Gastrocnemius medialis (tissue), 4 donors: Measurements from ENCODE around the gene TUB. TPM values are rescaled to one million over a fixed set of nuclear protein-coding genes. Genes with fewer than 3 reads are reported as not detected.

Source experiments
- ATAC-seq, 2 donors: fragments of 150-250 bp; one replicate each; pipeline ENCODE4 v1.9.1; 2016
- DNase-seq, 2 donors: peaks; one replicate each; pipeline ENCODE4 v3.0.0-alpha.2; 2019
- H3K27ac ChIP-seq, 4 donors: fragments of 200-600 bp; sonication (generic); 1 replicate in 1 of 4; 2 replicates in 3 of 4; pipeline ENCODE4 v1.5.1; 2016 to 2018; ENCODE audit warnings: mild to moderate bottlenecking in 2 of 4, moderate library complexity in 1 of 4
- H3K27me3 ChIP-seq, 3 donors: fragments of 200-600 bp; sonication (generic) in 2 of 3; 1 replicate in 1 of 3; 2 replicates in 2 of 3; pipeline versions ENCODE4 v1.5.1 to v1.6.0; 2016 to 2019; ENCODE audit warnings: mild to moderate bottlenecking in 1 of 3, moderate library complexity in 1 of 3
- H3K36me3 ChIP-seq, 2 donors: fragments of 200-600 bp; sonication (generic) in 1 of 2; one replicate each; pipeline ENCODE4 v1.5.1; 2017 to 2018
- H3K4me1 ChIP-seq, 2 donors: fragments of 200-600 bp; sonication (generic) in 1 of 2; one replicate each; pipeline ENCODE4 v1.5.1; 2016 to 2017; ENCODE audit warnings: mild to moderate bottlenecking in 2 of 2
- H3K4me3 ChIP-seq, 4 donors: fragments of 200-600 bp; sonication (generic) in 3 of 4; 1 replicate in 1 of 4; 2 replicates in 3 of 4; pipeline ENCODE4 v1.5.1; 2016 to 2019; ENCODE audit warnings: mild to moderate bottlenecking in 2 of 4
- H3K9me3 ChIP-seq, 3 donors: fragments of 200-600 bp; sonication (generic) in 2 of 3; 1 replicate in 1 of 3; 2 replicates in 2 of 3; pipeline ENCODE4 v1.5.1; 2016 to 2019
- POLR2A ChIP-seq, 2 donors: fragments of 450-650 bp; IDR thresholded peaks; one replicate each; pipeline ENCODE4 v1.6.1; 2017; ENCODE audit warnings: antibody characterized with exemption in 2 of 2, mild to moderate bottlenecking in 2 of 2, moderate library complexity in 2 of 2
- in situ Hi-C, 4 donors: fragments of 200-750 bp; cut with MboI; loops; one replicate each; pipeline versions ENCODE4 v1.15.0 to v1.8.0; 2017; ENCODE audit warnings: low sequenced_read_pairs in 4 of 4
- intact Hi-C: fragments of 100-400 bp; cut with DNase I; formaldehyde crosslinking; loops from one replicate; pipeline ENCODE4 v1.15.1; 2023; ENCODE audit warnings: low total_unique reads
- total RNA-seq, 4 donors: library from RNA; depleted of rRNA; stranded (reverse); fragments of >200 nt; gene quantifications; one replicate each; pipeline versions ENCODE4 v1.1.0 to v1.2.3, GENCODE V29; 2016
- TF ChIP-seq, protein P1 (sequence below), 5 experiments: fragments of 450-650 bp in 3 of 5; fragments of 200-600 bp in 2 of 5; sonication (generic) in 2 of 5; IDR thresholded peaks in 4 of 5; conservative IDR thresholded peaks in 1 of 5; 1 replicate in 4 of 5; 2 replicates in 1 of 5; pipeline ENCODE4 v1.5.1; 2016 to 2019; ENCODE audit warnings: antibody characterized with exemption in 5 of 5, mild to moderate bottlenecking in 3 of 5, moderate library complexity in 3 of 5

TUB gene
- total RNA-seq, 4 donors from 2014 or later, result 0.71 to 1.2 (median 1.1) TPM

GRCh38 chr11:8068605-8069221, 12.3 kb upstream of the TUB start:
- in situ Hi-C loops, result no loop called here
- intact Hi-C loops, result no loop called here
- Histone ChIP-seq H3K4me3 (peak overlapping the region in 3 of 4 donors; percentile 13 to 22 (median 17)), H3K9me3 (no peaks in the 10 kb centered on the region), H3K4me1 (peaks cover 15 to 18% of the 10 kb centered on the region in 2 donors), H3K36me3 (no peaks in the 10 kb centered on the region), H3K27ac (peak overlapping the region; percentile 53 to 76 (median 62)), H3K27me3 (no peaks in the 10 kb centered on the region)
- ATAC-seq, result peak; percentile 91 to 96
- DNase-seq, result peak; percentile 63 to 76
- peak in 1 of 2 donors; percentile 15 for TF ChIP-seq POLR2A (IDR thresholded peaks at IDR 0.05)
- TF ChIP-seq, protein P1, sequence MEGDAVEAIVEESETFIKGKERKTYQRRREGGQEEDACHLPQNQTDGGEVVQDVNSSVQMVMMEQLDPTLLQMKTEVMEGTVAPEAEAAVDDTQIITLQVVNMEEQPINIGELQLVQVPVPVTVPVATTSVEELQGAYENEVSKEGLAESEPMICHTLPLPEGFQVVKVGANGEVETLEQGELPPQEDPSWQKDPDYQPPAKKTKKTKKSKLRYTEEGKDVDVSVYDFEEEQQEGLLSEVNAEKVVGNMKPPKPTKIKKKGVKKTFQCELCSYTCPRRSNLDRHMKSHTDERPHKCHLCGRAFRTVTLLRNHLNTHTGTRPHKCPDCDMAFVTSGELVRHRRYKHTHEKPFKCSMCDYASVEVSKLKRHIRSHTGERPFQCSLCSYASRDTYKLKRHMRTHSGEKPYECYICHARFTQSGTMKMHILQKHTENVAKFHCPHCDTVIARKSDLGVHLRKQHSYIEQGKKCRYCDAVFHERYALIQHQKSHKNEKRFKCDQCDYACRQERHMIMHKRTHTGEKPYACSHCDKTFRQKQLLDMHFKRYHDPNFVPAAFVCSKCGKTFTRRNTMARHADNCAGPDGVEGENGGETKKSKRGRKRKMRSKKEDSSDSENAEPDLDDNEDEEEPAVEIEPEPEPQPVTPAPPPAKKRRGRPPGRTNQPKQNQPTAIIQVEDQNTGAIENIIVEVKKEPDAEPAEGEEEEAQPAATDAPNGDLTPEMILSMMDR (IDR thresholded peaks at IDR 0.05 in 4 of 5, conservative IDR thresholded peaks at IDR 0.05 in 1 of 5), result no peak

GRCh38 chr11:8069771-8070170, 11.2 kb upstream of the TUB start:
- ATAC-seq (no peak), DNase-seq (no peak)
- Histone ChIP-seq H3K27me3 (no peaks in the 10 kb centered on the region), H3K27ac (peak overlapping the region in 2 of 4 donors; percentile 53 to 61), H3K4me1 (peaks cover 13 to 15% of the 10 kb centered on the region in 2 donors), H3K9me3 (no peaks in the 10 kb centered on the region), H3K4me3 (no peak overlapping the region), H3K36me3 (no peaks in the 10 kb centered on the region)
- TF ChIP-seq POLR2A (IDR thresholded peaks at IDR 0.05), result no peak
- TF ChIP-seq, protein P1 (IDR thresholded peaks at IDR 0.05 in 4 of 5, conservative IDR thresholded peaks at IDR 0.05 in 1 of 5), result no peak
- intact Hi-C loops (loop anchor here (1.0 kb wide), 1 partner anchor 36 kb away; no protein-coding TSS in a partner anchor), in situ Hi-C loops (no loop called here)

- in situ Hi-C loops, result no loop called here
- no peak overlapping the region for H3K27ac ChIP-seq
- no peaks in the 10 kb centered on the region for H3K36me3 ChIP-seq
- no peaks in the 10 kb centered on the region for H3K9me3 ChIP-seq
- no peak overlapping the region for H3K4me3 ChIP-seq
- intact Hi-C loops, result loop anchor here (1.0 kb wide), 1 partner anchor 37 kb away; no protein-coding TSS in a partner anchor
- peaks cover 13 to 15% of the 10 kb centered on the region in 2 donors for H3K4me1 ChIP-seq
- ATAC-seq, result peak in 1 of 2 donors; percentile 45
- H3K27me3 ChIP-seq, result no peaks in the 10 kb centered on the region
- no peak for DNase-seq
- TF ChIP-seq, protein P1 (IDR thresholded peaks at IDR 0.05 in 4 of 5, conservative IDR thresholded peaks at IDR 0.05 in 1 of 5), result peak in 3 of 5 experiments; percentile 5 to 29 (median 11)
- TF ChIP-seq POLR2A (IDR thresholded peaks at IDR 0.05), result no peak
Measured at GRCh38 chr11:8070417-8071115, 10.4 kb upstream of the TUB start.

DNA sequence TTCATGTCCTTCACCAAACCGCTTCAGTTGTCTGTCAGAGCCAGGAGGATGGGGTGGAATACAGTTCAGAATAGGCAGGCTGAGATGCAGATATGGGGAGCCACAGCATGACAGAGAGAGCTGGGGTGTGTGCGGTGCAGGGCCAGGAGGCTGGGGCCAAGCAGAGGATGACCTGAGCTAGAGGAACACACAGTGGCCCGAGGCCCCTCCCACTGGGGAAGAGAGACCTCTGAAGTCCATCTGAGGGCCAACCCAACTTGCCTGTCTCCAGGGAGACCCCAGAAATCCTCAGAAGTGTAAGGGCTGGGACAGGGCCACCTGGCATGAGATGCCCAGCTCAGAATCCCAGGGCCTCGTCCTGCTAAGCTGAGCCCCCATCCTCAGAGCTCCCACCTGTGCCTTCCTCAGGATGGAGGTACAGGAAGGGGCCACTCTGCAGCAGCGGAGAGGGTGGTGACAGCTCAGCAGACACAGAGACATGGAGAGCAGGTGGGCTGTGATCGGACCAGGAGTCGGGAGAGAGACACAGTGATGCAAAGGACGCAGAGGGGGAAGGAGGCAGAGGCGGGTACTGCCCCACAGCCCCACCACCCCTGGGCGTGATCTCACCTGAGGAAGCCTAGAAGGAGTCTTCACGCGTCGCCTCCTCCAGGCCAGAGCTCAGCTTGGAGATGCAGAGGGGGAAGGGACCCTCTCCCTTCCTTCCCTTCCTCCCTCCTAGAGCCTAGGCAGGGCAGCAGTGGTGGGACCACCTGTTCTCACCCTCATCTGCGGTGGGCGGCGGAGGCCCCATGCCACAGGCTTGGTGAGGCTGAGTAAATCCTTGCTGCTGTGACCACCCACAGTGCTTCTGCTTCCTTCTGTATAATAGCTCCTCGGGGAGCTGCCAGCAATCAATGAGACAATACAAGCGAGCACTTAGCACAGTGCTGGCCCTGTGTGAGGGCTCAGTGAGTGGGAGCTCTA, 9.1 kb upstream of the TUB start:
- no peaks in the 10 kb centered on the region for H3K27me3 ChIP-seq
- H3K36me3 ChIP-seq, result no peaks in the 10 kb centered on the region
- H3K27ac ChIP-seq, result no peak overlapping the region
- H3K9me3 ChIP-seq, result no peaks in the 10 kb centered on the region
- ATAC-seq (no peak), DNase-seq (peak in 1 of 2 donors; percentile 6)
- in situ Hi-C loops, result no loop called here
- peaks cover 13 to 15% of the 10 kb centered on the region in 2 donors for H3K4me1 ChIP-seq
- intact Hi-C loops, result no loop called here
- TF ChIP-seq POLR2A (IDR thresholded peaks at IDR 0.05), result no peak
- TF ChIP-seq, protein P1 (IDR thresholded peaks at IDR 0.05 in 4 of 5, conservative IDR thresholded peaks at IDR 0.05 in 1 of 5), result no peak
- no peak overlapping the region for H3K4me3 ChIP-seq
